ENCODE measurements around the gene UBAP1. TPM values are rescaled to one million over a fixed set of nuclear protein-coding genes. Genes with fewer than 3 reads are reported as not detected.

UBAP1 gene
- total and polyA plus RNA-seq, 2 experiments from 2014 or later: 17.4 to 20.7 TPM

DNA sequence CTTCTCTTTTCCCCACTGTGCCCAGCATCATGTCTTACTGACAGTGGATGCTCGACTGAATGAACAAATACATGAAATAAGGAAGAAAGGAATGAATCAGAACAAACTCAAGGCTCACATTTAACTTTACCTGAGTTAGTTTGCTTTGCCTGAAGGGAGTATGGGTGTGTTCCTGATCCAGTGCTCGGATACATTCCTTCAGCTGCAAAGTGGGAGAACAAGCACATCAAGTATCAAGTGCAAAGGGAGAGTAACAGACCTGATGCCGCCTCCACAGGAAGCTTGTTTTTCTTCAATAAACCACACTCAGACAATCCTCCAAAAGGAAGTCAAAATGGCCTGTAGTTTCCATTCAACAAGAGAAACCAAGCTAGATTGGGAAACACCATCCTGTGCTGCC is 84.1 kb downstream of the UBAP1 start:
- no peaks in the 10 kb centered on the region for H3K4me1 ChIP-seq (ENCODE audit: insufficient read depth)
- Mint-ChIP-seq H3K4me1 (no peaks in the 10 kb centered on the region), H3K36me3 (ENCODE audit: low read depth) (peaks cover 5% of the 10 kb centered on the region; the same call in 1 of the 3 replicates), H3K9me3 (no peaks in the 10 kb centered on the region), H3K27ac (no peak overlapping the region), H3K27me3 (ENCODE audit: insufficient read depth, low read depth, poor library complexity) (peaks cover 4% of the 10 kb centered on the region), H3K4me3 (no peak overlapping the region)
- no peaks in the 10 kb centered on the region for H3K79me2 ChIP-seq (replicated peaks; ENCODE audit: insufficient read depth)
- H3K4me3 ChIP-seq: no peak overlapping the region
- no peaks in the 10 kb centered on the region for H3K9me2 ChIP-seq (ENCODE audit: insufficient read depth)
- H3K27me3 ChIP-seq (ENCODE audit: insufficient read depth): no peaks in the 10 kb centered on the region
- H4K20me1 ChIP-seq (replicated peaks; ENCODE audit: insufficient read depth): no peaks in the 10 kb centered on the region
- H3K36me3 ChIP-seq (ENCODE audit: insufficient read depth): no peaks in the 10 kb centered on the region
- no peak for DNase-seq (ENCODE audit: low spot score)
- ATAC-seq: no peak
- H3F3A ChIP-seq (replicated peaks; ENCODE audit: low read depth): no peaks in the 10 kb centered on the region
- no peak overlapping the region for H3K4me2 ChIP-seq
- TF ChIP-seq CREB1 (CRISPR knock-in tag; IDR thresholded peaks at IDR 0.05; ENCODE audit: low read depth) (no peak), JUNB (IDR thresholded peaks at IDR 0.05; ENCODE audit: unreplicated experiment) (no peak), EZH2 (IDR thresholded peaks at IDR 0.05; ENCODE audit: low read depth, unreplicated experiment) (no peak), ZNF114 (CRISPR knock-in tag; IDR thresholded peaks at IDR 0.05) (no peak), EZH2phosphoT487 (IDR thresholded peaks at IDR 0.05; ENCODE audit: unreplicated experiment) (no peak), POLR2AphosphoS5 (IDR thresholded peaks at IDR 0.05; ENCODE audit: low read depth) (no peak), NANOG (IDR thresholded peaks at IDR 0.05; ENCODE audit: borderline replicate concordance) (no peak), STAT1 (IDR thresholded peaks at IDR 0.05; ENCODE audit: unreplicated experiment) (no peak), ZNF331 (CRISPR knock-in tag; IDR thresholded peaks at IDR 0.05; ENCODE audit: low read depth) (no peak)
- TF ChIP-seq, protein P1, sequence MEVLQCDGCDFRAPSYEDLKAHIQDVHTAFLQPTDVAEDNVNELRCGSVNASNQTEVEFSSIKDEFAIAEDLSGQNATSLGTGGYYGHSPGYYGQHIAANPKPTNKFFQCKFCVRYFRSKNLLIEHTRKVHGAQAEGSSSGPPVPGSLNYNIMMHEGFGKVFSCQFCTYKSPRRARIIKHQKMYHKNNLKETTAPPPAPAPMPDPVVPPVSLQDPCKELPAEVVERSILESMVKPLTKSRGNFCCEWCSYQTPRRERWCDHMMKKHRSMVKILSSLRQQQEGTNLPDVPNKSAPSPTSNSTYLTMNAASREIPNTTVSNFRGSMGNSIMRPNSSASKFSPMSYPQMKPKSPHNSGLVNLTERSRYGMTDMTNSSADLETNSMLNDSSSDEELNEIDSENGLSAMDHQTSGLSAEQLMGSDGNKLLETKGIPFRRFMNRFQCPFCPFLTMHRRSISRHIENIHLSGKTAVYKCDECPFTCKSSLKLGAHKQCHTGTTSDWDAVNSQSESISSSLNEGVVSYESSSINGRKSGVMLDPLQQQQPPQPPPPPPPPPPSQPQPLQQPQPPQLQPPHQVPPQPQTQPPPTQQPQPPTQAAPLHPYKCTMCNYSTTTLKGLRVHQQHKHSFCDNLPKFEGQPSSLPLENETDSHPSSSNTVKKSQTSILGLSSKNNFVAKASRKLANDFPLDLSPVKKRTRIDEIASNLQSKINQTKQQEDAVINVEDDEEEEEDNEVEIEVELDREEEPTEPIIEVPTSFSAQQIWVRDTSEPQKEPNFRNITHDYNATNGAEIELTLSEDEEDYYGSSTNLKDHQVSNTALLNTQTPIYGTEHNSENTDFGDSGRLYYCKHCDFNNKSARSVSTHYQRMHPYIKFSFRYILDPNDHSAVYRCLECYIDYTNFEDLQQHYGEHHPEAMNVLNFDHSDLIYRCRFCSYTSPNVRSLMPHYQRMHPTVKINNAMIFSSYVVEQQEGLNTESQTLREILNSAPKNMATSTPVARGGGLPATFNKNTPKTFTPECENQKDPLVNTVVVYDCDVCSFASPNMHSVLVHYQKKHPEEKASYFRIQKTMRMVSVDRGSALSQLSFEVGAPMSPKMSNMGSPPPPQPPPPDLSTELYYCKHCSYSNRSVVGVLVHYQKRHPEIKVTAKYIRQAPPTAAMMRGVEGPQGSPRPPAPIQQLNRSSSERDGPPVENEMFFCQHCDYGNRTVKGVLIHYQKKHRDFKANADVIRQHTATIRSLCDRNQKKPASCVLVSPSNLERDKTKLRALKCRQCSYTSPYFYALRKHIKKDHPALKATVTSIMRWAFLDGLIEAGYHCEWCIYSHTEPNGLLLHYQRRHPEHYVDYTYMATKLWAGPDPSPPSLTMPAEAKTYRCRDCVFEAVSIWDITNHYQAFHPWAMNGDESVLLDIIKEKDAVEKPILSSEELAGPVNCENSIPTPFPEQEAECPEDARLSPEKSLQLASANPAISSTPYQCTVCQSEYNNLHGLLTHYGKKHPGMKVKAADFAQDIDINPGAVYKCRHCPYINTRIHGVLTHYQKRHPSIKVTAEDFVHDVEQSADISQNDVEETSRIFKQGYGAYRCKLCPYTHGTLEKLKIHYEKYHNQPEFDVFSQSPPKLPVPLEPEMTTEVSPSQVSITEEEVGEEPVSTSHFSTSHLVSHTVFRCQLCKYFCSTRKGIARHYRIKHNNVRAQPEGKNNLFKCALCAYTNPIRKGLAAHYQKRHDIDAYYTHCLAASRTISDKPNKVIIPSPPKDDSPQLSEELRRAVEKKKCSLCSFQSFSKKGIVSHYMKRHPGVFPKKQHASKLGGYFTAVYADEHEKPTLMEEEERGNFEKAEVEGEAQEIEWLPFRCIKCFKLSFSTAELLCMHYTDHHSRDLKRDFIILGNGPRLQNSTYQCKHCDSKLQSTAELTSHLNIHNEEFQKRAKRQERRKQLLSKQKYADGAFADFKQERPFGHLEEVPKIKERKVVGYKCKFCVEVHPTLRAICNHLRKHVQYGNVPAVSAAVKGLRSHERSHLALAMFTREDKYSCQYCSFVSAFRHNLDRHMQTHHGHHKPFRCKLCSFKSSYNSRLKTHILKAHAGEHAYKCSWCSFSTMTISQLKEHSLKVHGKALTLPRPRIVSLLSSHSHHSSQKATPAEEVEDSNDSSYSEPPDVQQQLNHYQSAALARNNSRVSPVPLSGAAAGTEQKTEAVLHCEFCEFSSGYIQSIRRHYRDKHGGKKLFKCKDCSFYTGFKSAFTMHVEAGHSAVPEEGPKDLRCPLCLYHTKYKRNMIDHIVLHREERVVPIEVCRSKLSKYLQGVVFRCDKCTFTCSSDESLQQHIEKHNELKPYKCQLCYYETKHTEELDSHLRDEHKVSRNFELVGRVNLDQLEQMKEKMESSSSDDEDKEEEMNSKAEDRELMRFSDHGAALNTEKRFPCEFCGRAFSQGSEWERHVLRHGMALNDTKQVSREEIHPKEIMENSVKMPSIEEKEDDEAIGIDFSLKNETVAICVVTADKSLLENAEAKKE (CRISPR knock-in tag; IDR thresholded peaks at IDR 0.05): no peak
- TF ChIP-seq, protein P2, sequence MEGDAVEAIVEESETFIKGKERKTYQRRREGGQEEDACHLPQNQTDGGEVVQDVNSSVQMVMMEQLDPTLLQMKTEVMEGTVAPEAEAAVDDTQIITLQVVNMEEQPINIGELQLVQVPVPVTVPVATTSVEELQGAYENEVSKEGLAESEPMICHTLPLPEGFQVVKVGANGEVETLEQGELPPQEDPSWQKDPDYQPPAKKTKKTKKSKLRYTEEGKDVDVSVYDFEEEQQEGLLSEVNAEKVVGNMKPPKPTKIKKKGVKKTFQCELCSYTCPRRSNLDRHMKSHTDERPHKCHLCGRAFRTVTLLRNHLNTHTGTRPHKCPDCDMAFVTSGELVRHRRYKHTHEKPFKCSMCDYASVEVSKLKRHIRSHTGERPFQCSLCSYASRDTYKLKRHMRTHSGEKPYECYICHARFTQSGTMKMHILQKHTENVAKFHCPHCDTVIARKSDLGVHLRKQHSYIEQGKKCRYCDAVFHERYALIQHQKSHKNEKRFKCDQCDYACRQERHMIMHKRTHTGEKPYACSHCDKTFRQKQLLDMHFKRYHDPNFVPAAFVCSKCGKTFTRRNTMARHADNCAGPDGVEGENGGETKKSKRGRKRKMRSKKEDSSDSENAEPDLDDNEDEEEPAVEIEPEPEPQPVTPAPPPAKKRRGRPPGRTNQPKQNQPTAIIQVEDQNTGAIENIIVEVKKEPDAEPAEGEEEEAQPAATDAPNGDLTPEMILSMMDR (conservative IDR thresholded peaks at IDR 0.05; ENCODE audit: low read depth in 2 of 2): no peak
- TF ChIP-seq, protein P3, sequence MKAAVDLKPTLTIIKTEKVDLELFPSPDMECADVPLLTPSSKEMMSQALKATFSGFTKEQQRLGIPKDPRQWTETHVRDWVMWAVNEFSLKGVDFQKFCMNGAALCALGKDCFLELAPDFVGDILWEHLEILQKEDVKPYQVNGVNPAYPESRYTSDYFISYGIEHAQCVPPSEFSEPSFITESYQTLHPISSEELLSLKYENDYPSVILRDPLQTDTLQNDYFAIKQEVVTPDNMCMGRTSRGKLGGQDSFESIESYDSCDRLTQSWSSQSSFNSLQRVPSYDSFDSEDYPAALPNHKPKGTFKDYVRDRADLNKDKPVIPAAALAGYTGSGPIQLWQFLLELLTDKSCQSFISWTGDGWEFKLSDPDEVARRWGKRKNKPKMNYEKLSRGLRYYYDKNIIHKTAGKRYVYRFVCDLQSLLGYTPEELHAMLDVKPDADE (IDR thresholded peaks at IDR 0.05): no peak
- TF ChIP-seq, protein P4, sequence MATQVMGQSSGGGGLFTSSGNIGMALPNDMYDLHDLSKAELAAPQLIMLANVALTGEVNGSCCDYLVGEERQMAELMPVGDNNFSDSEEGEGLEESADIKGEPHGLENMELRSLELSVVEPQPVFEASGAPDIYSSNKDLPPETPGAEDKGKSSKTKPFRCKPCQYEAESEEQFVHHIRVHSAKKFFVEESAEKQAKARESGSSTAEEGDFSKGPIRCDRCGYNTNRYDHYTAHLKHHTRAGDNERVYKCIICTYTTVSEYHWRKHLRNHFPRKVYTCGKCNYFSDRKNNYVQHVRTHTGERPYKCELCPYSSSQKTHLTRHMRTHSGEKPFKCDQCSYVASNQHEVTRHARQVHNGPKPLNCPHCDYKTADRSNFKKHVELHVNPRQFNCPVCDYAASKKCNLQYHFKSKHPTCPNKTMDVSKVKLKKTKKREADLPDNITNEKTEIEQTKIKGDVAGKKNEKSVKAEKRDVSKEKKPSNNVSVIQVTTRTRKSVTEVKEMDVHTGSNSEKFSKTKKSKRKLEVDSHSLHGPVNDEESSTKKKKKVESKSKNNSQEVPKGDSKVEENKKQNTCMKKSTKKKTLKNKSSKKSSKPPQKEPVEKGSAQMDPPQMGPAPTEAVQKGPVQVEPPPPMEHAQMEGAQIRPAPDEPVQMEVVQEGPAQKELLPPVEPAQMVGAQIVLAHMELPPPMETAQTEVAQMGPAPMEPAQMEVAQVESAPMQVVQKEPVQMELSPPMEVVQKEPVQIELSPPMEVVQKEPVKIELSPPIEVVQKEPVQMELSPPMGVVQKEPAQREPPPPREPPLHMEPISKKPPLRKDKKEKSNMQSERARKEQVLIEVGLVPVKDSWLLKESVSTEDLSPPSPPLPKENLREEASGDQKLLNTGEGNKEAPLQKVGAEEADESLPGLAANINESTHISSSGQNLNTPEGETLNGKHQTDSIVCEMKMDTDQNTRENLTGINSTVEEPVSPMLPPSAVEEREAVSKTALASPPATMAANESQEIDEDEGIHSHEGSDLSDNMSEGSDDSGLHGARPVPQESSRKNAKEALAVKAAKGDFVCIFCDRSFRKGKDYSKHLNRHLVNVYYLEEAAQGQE (IDR thresholded peaks at IDR 0.05; ENCODE audit: unreplicated experiment): no peak
- H3K27ac ChIP-seq (ENCODE audit: low read depth): no peak overlapping the region
- no peak overlapping the region for H2AFZ ChIP-seq
